EL (cell line): ENCODE data around the gene MTFR2.

ENCODE experiments used
- DNase-seq: peaks from one replicate; pipeline ENCODE4 v3.0.0-alpha.2; 2016

MTFR2 gene

GRCh38 chr6:136181512-136181833, 68.6 kb downstream of the MTFR2 start:
- DNase-seq = no peak
